HEK293 (cell line): Measurements from ENCODE around the gene WDPCP.

ENCODE experiments used
- CTCF ChIA-PET: fragments of 350-600 bp; formaldehyde crosslinking; extraction: SDS; loops from one replicate; lab custom pipeline; 2021; ENCODE audit warnings: antibody characterized with exemption; lab: Yijun Ruan, JAX
- POLR2A ChIA-PET: fragments of 300-600 bp; formaldehyde crosslinking; extraction: SDS; loops from one replicate; lab custom pipeline; 2020; ENCODE audit warnings: antibody characterized with exemption, inconsistent platforms; lab: Yijun Ruan, JAX
- H3K27ac ChIP-seq: fragments of 200-500 bp; sonication (Bioruptor generic); 2 replicates; pipeline ENCODE4 v1.5.1; 2014; ENCODE audit warnings: low read depth, low read length, control low read depth, inconsistent platforms; ENCODE audit errors: extremely low read depth
- H3K36me3 ChIP-seq, 2 experiments: fragments of 200-500 bp in 1 of 2; sonication (Bioruptor generic) in 1 of 2; 1 replicate in 1 of 2; 2 replicates in 1 of 2; pipeline ENCODE4 v1.5.1; 2014 to 2017; ENCODE audit warnings: inconsistent platforms in 2 of 2, low read length in 2 of 2; ENCODE audit not compliant: control insufficient read depth in 2 of 2, insufficient read depth in 1 of 2
- H3K4me1 ChIP-seq: fragments of 200-500 bp; sonication (Bioruptor generic); 2 replicates; pipeline ENCODE4 v1.5.1; 2014; ENCODE audit warnings: mild to moderate bottlenecking, low read length, inconsistent platforms; ENCODE audit not compliant: control insufficient read depth, insufficient read depth
- H3K4me3 ChIP-seq: 2 replicates; pipeline ENCODE4 v1.5.1; 2011; ENCODE audit warnings: low read depth, mild to moderate bottlenecking, control low read depth, low read length, moderate library complexity
- H3K9me3 ChIP-seq: fragments of 200-500 bp; sonication (Bioruptor generic); 2 replicates; pipeline ENCODE4 v1.5.1; 2014; ENCODE audit warnings: low read depth, low read length, inconsistent platforms; ENCODE audit not compliant: control insufficient read depth, insufficient read depth
- HOXA7 ChIP-seq: sonication (generic); formaldehyde crosslinking; IDR thresholded peaks from 2 replicates; pipeline ENCODE4 v1.8.1; 2022; ENCODE audit warnings: missing genetic modification reagents, borderline replicate concordance
- SP3 ChIP-seq: fragments of 450-650 bp; formaldehyde crosslinking; IDR thresholded peaks from 2 replicates; pipeline ENCODE4 v1.5.1; 2016; ENCODE audit warnings: missing biosample characterization, missing genetic modification characterization
- YY2 ChIP-seq: fragments of 450-650 bp; formaldehyde crosslinking; IDR thresholded peaks from 2 replicates; pipeline ENCODE4 v1.5.1; 2016; ENCODE audit warnings: missing biosample characterization, missing genetic modification characterization
- ZNF155 ChIP-seq: fragments of 450-650 bp; formaldehyde crosslinking; IDR thresholded peaks from 2 replicates; pipeline ENCODE4 v1.5.1; 2016; ENCODE audit warnings: missing biosample characterization, missing genetic modification characterization
- ZNF214 ChIP-seq: fragments of 450-650 bp; formaldehyde crosslinking; IDR thresholded peaks from 2 replicates; pipeline ENCODE4 v1.5.1; 2017; ENCODE audit warnings: missing biosample characterization, mild to moderate bottlenecking, missing genetic modification characterization, borderline replicate concordance
- ZNF223 ChIP-seq: fragments of 450-650 bp; formaldehyde crosslinking; IDR thresholded peaks from 2 replicates; pipeline ENCODE4 v1.5.1; 2016; ENCODE audit warnings: missing biosample characterization, missing genetic modification characterization
- ZNF23 ChIP-seq: fragments of 450-650 bp; formaldehyde crosslinking; IDR thresholded peaks from 2 replicates; pipeline ENCODE4 v1.5.1; 2016; ENCODE audit warnings: missing biosample characterization, missing genetic modification characterization, borderline replicate concordance
- ZNF341 ChIP-seq: fragments of 450-650 bp; formaldehyde crosslinking; IDR thresholded peaks from 2 replicates; pipeline ENCODE4; 2016; ENCODE audit warnings: low read depth, missing biosample characterization, missing genetic modification characterization
- ZNF423 ChIP-seq: fragments of 450-650 bp; formaldehyde crosslinking; IDR thresholded peaks from 2 replicates; pipeline ENCODE4 v1.5.1; 2016; ENCODE audit warnings: missing biosample characterization, missing genetic modification characterization
- ZNF473 ChIP-seq: fragments of 450-650 bp; formaldehyde crosslinking; IDR thresholded peaks from 2 replicates; pipeline ENCODE4 v1.5.1; 2017; ENCODE audit warnings: missing biosample characterization, missing genetic modification characterization
- ZNF654 ChIP-seq: fragments of 450-650 bp; formaldehyde crosslinking; IDR thresholded peaks from 2 replicates; pipeline ENCODE4 v1.5.1; 2016; ENCODE audit warnings: low read depth, missing biosample characterization, missing genetic modification characterization
- ZNF747 ChIP-seq: fragments of 450-650 bp; formaldehyde crosslinking; IDR thresholded peaks from 2 replicates; pipeline ENCODE4 v1.5.1; 2016; ENCODE audit warnings: missing biosample characterization, missing genetic modification characterization
- TF ChIP-seq, protein P1 (sequence below): fragments of 450-650 bp; formaldehyde crosslinking; IDR thresholded peaks from 2 replicates; pipeline ENCODE4 v1.5.1; 2016; ENCODE audit warnings: missing biosample characterization, missing genetic modification characterization
- TF ChIP-seq, protein P2 (sequence below): fragments of 450-650 bp; formaldehyde crosslinking; IDR thresholded peaks from 2 replicates; pipeline ENCODE4 v1.5.1; 2016; ENCODE audit warnings: missing biosample characterization, missing genetic modification characterization
- TF ChIP-seq, protein P3 (sequence below): fragments of 450-650 bp; IDR thresholded peaks from 2 replicates; pipeline ENCODE4 v1.5.1; 2018; ENCODE audit warnings: missing biosample characterization, missing genetic modification characterization

Gene WDPCP

DNA sequence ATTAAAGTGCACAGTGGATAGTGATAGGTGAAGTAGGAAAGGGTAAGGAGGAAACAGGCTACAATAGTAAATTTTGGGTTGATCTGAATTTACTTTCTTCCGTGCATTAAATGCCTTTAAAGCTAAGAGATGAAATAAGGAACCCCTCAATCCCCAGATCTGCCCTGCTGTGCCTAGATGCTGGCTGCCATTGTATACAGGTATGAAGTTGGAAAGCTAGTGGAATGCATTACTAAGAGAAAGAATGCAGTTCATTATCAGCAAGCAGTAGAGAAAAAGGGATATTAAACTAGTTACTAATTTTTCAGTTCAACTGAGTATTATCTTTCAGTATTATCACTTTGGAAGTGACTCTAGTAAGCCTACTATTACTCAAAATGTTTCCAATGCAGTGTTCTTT lies 93.3 kb downstream of the WDPCP start:
- Histone ChIP-seq H3K36me3 (no peaks in the 10 kb centered on the region), H3K27ac (no peak overlapping the region), H3K4me3 (no peak overlapping the region), H3K4me1 (no peaks in the 10 kb centered on the region)
- TF ChIP-seq ZNF473 (tag by site-specific recombination) = no peak
- TF ChIP-seq HOXA7 (CRISPR knock-in tag) = no peak
- no peak for TF ChIP-seq YY2 (tag by site-specific recombination)
- TF ChIP-seq, protein P1, sequence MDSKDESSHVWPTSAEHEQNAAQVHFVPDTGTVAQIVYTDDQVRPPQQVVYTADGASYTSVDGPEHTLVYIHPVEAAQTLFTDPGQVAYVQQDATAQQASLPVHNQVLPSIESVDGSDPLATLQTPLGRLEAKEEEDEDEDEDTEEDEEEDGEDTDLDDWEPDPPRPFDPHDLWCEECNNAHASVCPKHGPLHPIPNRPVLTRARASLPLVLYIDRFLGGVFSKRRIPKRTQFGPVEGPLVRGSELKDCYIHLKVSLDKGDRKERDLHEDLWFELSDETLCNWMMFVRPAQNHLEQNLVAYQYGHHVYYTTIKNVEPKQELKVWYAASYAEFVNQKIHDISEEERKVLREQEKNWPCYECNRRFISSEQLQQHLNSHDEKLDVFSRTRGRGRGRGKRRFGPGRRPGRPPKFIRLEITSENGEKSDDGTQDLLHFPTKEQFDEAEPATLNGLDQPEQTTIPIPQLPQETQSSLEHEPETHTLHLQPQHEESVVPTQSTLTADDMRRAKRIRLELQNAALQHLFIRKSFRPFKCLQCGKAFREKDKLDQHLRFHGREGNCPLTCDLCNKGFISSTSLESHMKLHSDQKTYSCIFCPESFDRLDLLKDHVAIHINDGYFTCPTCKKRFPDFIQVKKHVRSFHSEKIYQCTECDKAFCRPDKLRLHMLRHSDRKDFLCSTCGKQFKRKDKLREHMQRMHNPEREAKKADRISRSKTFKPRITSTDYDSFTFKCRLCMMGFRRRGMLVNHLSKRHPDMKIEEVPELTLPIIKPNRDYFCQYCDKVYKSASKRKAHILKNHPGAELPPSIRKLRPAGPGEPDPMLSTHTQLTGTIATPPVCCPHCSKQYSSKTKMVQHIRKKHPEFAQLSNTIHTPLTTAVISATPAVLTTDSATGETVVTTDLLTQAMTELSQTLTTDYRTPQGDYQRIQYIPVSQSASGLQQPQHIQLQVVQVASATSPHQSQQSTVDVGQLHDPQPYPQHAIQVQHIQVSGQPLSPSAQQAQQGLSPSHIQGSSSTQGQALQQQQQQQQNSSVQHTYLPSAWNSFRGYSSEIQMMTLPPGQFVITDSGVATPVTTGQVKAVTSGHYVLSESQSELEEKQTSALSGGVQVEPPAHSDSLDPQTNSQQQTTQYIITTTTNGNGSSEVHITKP (tag by site-specific recombination) = no peak
- no peak for TF ChIP-seq ZNF341
- TF ChIP-seq, all 188 proteins: peak for 0
- POLR2A ChIA-PET = no interaction called here
- CTCF ChIA-PET = no interaction called here
- H3K9me3 ChIP-seq = no peaks in the 10 kb centered on the region

DNA sequence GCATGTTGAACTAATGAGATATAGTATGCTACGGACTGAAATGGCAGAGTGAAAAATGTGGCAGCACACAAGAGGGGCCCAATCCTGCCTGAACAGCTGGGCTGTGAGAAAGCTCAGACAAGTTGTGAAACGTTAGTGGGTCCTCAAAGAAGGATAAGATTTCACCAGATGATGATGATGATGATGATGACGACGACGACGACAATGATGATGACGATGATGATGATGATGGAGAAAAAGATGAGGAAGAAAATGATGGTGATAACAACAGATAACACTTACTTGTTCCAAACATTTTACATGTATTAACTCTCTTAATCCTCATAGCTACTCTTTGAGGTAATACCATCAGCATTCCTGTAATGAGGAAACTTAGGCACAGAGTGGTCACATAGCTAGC lies 94.2 kb downstream of the WDPCP start:
- POLR2A ChIA-PET = no interaction called here
- no peak for TF ChIP-seq ZNF747
- TF ChIP-seq, protein P2, sequence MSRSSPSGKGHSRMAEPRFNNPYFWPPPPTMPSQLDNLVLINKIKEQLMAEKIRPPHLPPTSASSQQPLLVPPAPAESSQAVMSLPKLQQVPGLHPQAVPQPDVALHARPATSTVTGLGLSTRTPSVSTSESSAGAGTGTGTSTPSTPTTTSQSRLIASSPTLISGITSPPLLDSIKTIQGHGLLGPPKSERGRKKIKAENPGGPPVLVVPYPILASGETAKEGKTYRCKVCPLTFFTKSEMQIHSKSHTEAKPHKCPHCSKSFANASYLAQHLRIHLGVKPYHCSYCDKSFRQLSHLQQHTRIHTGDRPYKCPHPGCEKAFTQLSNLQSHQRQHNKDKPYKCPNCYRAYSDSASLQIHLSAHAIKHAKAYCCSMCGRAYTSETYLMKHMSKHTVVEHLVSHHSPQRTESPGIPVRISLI (tag by site-specific recombination) = no peak
- no peak for TF ChIP-seq ZNF155 (tag by site-specific recombination)
- TF ChIP-seq, protein P3, sequence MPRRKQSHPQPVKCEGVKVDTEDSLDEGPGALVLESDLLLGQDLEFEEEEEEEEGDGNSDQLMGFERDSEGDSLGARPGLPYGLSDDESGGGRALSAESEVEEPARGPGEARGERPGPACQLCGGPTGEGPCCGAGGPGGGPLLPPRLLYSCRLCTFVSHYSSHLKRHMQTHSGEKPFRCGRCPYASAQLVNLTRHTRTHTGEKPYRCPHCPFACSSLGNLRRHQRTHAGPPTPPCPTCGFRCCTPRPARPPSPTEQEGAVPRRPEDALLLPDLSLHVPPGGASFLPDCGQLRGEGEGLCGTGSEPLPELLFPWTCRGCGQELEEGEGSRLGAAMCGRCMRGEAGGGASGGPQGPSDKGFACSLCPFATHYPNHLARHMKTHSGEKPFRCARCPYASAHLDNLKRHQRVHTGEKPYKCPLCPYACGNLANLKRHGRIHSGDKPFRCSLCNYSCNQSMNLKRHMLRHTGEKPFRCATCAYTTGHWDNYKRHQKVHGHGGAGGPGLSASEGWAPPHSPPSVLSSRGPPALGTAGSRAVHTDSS = peak; percentile 87
- no peak for TF ChIP-seq ZNF214 (tag by site-specific recombination)
- Histone ChIP-seq H3K4me1 (no peaks in the 10 kb centered on the region), H3K36me3 (no peaks in the 10 kb centered on the region), H3K27ac (no peak overlapping the region), H3K9me3 (no peaks in the 10 kb centered on the region), H3K4me3 (no peak overlapping the region)
- CTCF ChIA-PET = no interaction called here

DNA sequence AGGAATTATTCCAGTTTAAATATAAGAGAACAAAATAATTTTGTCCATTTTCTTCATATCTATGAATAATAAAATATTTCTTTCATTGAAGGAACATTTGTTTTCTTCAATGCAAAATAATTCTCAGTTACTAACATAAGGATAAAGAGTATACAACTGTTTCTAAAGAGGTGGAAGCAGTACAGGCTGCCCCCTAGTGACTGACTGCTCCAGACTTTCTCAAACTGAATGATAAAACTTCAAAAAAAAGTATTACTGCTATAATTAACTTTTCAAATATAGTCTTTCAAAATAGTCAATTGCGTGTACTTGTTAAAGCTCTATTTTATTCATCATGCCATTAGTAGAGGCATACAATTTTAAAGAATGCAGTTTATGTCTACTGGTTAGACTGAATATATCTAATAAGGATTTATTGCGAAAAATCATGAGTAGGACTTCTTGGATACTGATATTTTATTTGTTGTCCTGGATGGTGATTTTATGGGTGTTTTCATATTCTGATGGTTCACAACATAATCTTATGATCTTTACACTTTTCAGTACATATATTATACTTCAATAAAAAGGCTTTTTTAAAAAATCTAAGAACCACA lies 100.1 kb downstream of the WDPCP start:
- POLR2A ChIA-PET = no interaction called here
- TF ChIP-seq ZNF654 (tag by site-specific recombination) (peak; percentile 25; the same call in 1 of the 2 replicates), ZNF747 (no peak)
- no peaks in the 10 kb centered on the region for H3K36me3 ChIP-seq
- no peaks in the 10 kb centered on the region for H3K4me1 ChIP-seq
- no peak overlapping the region for H3K27ac ChIP-seq
- CTCF ChIA-PET = interaction anchor here (0.6 to 3.5 kb wide), 19 partner anchors 8 to 1751 kb away, joined by 3 to 20 read pairs (median 3); no protein-coding TSS in a partner anchor
- no peak overlapping the region for H3K4me3 ChIP-seq
- H3K9me3 ChIP-seq = no peaks in the 10 kb centered on the region

DNA sequence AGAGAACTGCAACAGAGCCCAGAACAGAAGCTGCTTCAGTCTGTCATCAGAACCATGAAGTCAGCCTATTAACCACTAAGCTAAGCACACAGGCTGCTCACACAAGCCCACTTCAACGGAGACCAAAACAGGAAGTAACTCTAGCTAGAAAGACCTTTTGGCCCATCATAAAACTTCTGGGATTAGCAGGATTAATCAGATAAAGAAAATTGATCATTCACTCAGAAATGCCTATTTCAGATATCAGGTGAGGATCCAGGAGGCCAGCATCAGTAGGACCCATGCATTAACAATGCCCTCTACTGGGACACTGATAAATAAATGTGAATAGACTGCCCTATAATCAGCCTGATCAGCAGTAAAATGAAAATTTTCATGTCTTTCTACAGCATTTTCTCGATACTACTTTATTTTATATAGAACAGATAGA lies 101.4 kb downstream of the WDPCP start:
- CTCF ChIA-PET = interaction anchor here (0.6 to 3.5 kb wide), 10 partner anchors 9 to 1029 kb away, joined by 3 to 20 read pairs (median 5); no protein-coding TSS in a partner anchor
- POLR2A ChIA-PET = no interaction called here

More for the DNA sequence above, 101.4 kb downstream of the WDPCP start:
- TF ChIP-seq SP3 = no peak
- TF ChIP-seq ZNF423 (tag by site-specific recombination) = no peak
- no peak for TF ChIP-seq ZNF473 (tag by site-specific recombination)
- no peak for TF ChIP-seq ZNF23
- no peak for TF ChIP-seq ZNF223 (tag by site-specific recombination)
- no peaks in the 10 kb centered on the region for H3K36me3 ChIP-seq
- no peak overlapping the region for H3K27ac ChIP-seq
- no peaks in the 10 kb centered on the region for H3K9me3 ChIP-seq
- H3K4me1 ChIP-seq = no peaks in the 10 kb centered on the region
- no peak overlapping the region for H3K4me3 ChIP-seq
